Right lobe of liver (tissue), 6 donors: Measurements from ENCODE around the gene TDRKH. TPM values are rescaled to one million over a fixed set of nuclear protein-coding genes. Genes with fewer than 3 reads are reported as not detected.
"Not testable (repeated sequence)": the region's sequence is repeated elsewhere in the genome, so short reads cannot be mapped to it uniquely, and the experiment has no call there.

Source experiments
- ATAC-seq, 4 donors: fragments of 200-7000 bp; cut with Tn5 transposase; one replicate each; pipeline ENCODE4 v1.9.1; 2020; ENCODE audit warnings: mild to moderate bottlenecking in 4 of 4, moderate library complexity in 4 of 4
- DNase-seq, 3 donors: peaks; one replicate each; pipeline ENCODE4 v3.0.0-alpha.2; 2020
- H3K27ac ChIP-seq, 3 donors: fragments of 200-600 bp; one replicate each; pipeline ENCODE4 v1.8.0; 2022
- H3K27me3 ChIP-seq, 2 donors: fragments of 200-600 bp; one replicate each; pipeline ENCODE4 v1.8.0; 2022
- H3K36me3 ChIP-seq, 4 donors: fragments of 200-600 bp; sonication (generic) in 1 of 4; one replicate each; pipeline versions ENCODE4 v1.5.1 to v1.8.0; 2017 to 2022; ENCODE audit warnings: control low read depth in 1 of 4
- H3K4me1 ChIP-seq, 4 donors: fragments of 200-600 bp; sonication (generic) in 1 of 4; one replicate each; pipeline versions ENCODE4 v1.5.1 to v1.8.0; 2017 to 2022; ENCODE audit warnings: control low read depth in 1 of 4
- H3K4me3 ChIP-seq, 3 donors: fragments of 200-600 bp; one replicate each; pipeline ENCODE4 v1.8.0; 2022
- H3K9me3 ChIP-seq, 4 donors: fragments of 200-600 bp; sonication (generic) in 1 of 4; one replicate each; pipeline versions ENCODE4 v1.5.1 to v1.8.0; 2017 to 2022; ENCODE audit warnings: control low read depth in 1 of 4
- POLR2A ChIP-seq: fragments of 450-650 bp; IDR thresholded peaks from one replicate; pipeline ENCODE4 v1.6.1; 2017; ENCODE audit warnings: antibody characterized with exemption, mild to moderate bottlenecking
- WGBS: methylation state at CpG from one replicate; pipeline ENCODE4 v1.1.6; 2018; ENCODE audit warnings: low coverage, low lambda C conversion rate; ENCODE audit not compliant: insufficient coverage; ENCODE audit errors: missing lambda C conversion rate; 5-methylcytosine and 5-hydroxymethylcytosine counted together
- intact Hi-C, 2 donors: fragments of 100-400 bp; cut with DNase I; formaldehyde crosslinking; loops; one replicate each; pipeline versions ENCODE4 v1.11.2 to v1.14.1; 2022
- total RNA-seq, 6 experiments: library from RNA; depleted of rRNA in 2 of 6; stranded (reverse); fragments of >200 nt in 2 of 6; fragmentation: NEBNext Ultra II Directional in 3 of 6; extraction: Animal tissue kit (Norgen Biotek cat#: 25700) in 3 of 6; gene quantifications; one replicate each; pipeline versions ENCODE4 v1.1.0 to v1.2.4, GENCODE V29; 2016 to 2023
- TF ChIP-seq, protein P1 (sequence below), 4 donors: fragments of 200-600 bp in 3 of 4; fragments of 450-650 bp in 1 of 4; IDR thresholded peaks; one replicate each; pipeline versions ENCODE4 v1.5.1 to v1.8.0; 2016 to 2022; ENCODE audit warnings: antibody characterized with exemption in 4 of 4, mild to moderate bottlenecking in 2 of 4
- donor health status: DM: no; HTN: yes; CAD: no.
- donor health status: DM: no; HTN: no; CAD: no.
- donor health status: DM: no; HTN: no; CAD: no.
- donor health status: DM: no; HTN: yes; CAD: no.
- donor health status: DM: no; HTN: yes; CAD: no.

Gene TDRKH
- total RNA-seq, 6 experiments from 2014 or later = 1.7 to 12.1 (median 3.3) TPM

DNA sequence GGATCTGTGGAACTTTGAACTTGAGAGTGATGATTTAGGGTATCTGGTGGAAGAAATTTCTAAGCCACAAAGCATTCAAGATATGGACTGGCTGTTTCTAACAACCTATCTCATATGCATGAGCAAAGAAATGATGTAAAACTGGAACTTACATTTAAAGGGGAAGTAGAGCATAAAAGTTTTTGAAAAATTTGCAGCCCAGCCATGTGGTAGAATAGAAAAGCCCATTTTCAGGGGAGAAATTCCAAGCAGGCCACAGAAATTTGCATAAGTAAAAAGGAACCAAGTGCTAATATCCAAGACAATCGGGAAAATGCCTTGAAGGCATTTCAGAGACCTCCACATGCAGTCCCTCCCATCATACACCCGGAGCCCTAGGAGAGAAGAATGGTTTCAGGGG lies 53.3 kb downstream of the TDRKH start:
- no peaks in the 10 kb centered on the region for H3K27me3 ChIP-seq
- intact Hi-C loops = loop anchor here in 1 of 2 donors (10.0 kb wide), 1 partner anchor 142 kb away; no protein-coding TSS in a partner anchor
- ATAC-seq (no peak), DNase-seq (no peak)
- no peaks in the 10 kb centered on the region for H3K9me3 ChIP-seq
- peaks cover 0 to 23% (median 8%) of the 10 kb centered on the region in 4 donors for H3K4me1 ChIP-seq
- WGBS = 83% methylated on average over 1 of the region's 2 CpGs
- no peak overlapping the region for H3K27ac ChIP-seq
- TF ChIP-seq POLR2A = no peak
- TF ChIP-seq, protein P1, sequence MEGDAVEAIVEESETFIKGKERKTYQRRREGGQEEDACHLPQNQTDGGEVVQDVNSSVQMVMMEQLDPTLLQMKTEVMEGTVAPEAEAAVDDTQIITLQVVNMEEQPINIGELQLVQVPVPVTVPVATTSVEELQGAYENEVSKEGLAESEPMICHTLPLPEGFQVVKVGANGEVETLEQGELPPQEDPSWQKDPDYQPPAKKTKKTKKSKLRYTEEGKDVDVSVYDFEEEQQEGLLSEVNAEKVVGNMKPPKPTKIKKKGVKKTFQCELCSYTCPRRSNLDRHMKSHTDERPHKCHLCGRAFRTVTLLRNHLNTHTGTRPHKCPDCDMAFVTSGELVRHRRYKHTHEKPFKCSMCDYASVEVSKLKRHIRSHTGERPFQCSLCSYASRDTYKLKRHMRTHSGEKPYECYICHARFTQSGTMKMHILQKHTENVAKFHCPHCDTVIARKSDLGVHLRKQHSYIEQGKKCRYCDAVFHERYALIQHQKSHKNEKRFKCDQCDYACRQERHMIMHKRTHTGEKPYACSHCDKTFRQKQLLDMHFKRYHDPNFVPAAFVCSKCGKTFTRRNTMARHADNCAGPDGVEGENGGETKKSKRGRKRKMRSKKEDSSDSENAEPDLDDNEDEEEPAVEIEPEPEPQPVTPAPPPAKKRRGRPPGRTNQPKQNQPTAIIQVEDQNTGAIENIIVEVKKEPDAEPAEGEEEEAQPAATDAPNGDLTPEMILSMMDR (IDR thresholded peaks at IDR 0.05) = no peak
- H3K4me3 ChIP-seq = no peak overlapping the region
- no peaks in the 10 kb centered on the region for H3K36me3 ChIP-seq

DNA sequence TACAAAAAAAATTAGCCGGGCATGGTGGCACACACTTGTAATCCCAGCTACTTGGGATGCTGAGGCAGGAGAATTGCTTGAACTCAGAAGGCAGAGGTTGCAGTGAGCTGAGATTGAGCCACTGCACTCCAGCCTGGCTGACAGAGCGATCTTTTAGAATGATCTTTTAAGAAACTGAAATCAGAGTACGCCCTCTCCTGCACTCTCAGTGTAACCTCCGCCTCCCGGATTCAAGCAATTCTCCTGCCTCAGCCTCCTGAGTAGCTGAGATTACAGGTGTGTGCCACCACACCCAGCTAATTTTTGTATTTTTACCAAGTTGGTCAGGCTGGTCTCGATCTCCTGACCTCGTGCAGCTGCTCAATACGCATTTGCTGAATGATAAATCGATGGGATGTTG lies 56.3 kb downstream of the TDRKH start:
- WGBS = 82% methylated on average over 8 of the region's 9 CpGs
- intact Hi-C loops = loop anchor here in 1 of 2 donors (10.0 kb wide), 1 partner anchor 139 kb away; no protein-coding TSS in a partner anchor

DNA sequence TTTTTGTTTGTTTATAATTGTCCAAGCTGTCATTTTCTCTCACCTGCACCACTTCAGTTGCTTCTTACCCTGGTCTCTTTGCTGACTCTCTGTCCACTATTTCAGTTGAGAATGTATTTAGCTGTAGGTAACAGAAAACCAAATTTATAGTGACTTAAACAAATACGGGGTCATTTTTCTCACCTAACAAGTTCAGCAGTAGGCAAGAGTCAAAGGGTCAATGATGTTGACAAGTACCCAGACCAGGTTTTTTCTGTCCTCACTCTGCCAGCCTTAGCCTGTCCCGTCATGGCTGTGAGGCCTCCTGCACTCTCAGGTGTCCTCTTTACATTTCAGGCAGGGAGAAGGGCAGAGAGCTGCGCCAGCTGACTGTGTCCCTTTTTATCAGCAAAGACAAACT lies 57.2 kb downstream of the TDRKH start:
- intact Hi-C loops = loop anchor here in 1 of 2 donors (10.0 kb wide), 1 partner anchor 138 kb away; no protein-coding TSS in a partner anchor
- DNase-seq = no peak
- no peak for TF ChIP-seq POLR2A
- TF ChIP-seq, protein P1 (IDR thresholded peaks at IDR 0.05) = no peak
- H3K36me3 ChIP-seq = no peaks in the 10 kb centered on the region
- no peak overlapping the region for H3K4me3 ChIP-seq
- no peak for ATAC-seq
- peaks cover 0 to 16% (median 0%) of the 10 kb centered on the region in 4 donors for H3K4me1 ChIP-seq
- no peaks in the 10 kb centered on the region for H3K9me3 ChIP-seq
- WGBS = 72% methylated on average over 2 of the region's 3 CpGs
- no peaks in the 10 kb centered on the region for H3K27me3 ChIP-seq
- H3K27ac ChIP-seq = no peak overlapping the region

More for the DNA sequence above, 56.3 kb downstream of the TDRKH start:
- H3K9me3 ChIP-seq, H3K27ac ChIP-seq, DNase-seq, H3K27me3 ChIP-seq, H3K4me3 ChIP-seq, ATAC-seq, H3K36me3 ChIP-seq: not testable (repeated sequence)
- H3K4me1 ChIP-seq = peaks cover 0 to 18% (median 1%) of the 10 kb centered on the region in 4 donors

DNA sequence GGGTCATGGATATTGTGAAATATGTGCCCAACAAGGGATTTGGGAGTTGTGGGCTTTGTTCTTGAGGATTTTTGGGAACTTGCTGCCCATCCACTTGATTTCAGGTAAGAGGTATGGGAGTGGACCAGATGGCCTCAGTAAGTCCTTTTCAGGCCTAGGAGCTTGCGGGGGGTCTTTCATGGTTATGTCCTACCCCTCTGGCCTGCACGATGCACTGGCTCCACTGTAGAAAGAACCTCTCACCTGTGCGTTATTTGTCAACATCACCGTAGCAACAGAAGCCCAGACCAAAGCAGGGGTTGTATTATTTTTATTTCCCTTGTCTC lies 60.4 kb downstream of the TDRKH start:
- H3K4me3 ChIP-seq = no peak overlapping the region
- no peaks in the 10 kb centered on the region for H3K36me3 ChIP-seq
- H3K27ac ChIP-seq = no peak overlapping the region
- 79% methylated on average over 4 of the region's 4 CpGs for WGBS
- TF ChIP-seq, protein P1 (IDR thresholded peaks at IDR 0.05) = no peak
- no peak for TF ChIP-seq POLR2A
- DNase-seq = no peak
- no peaks in the 10 kb centered on the region for H3K9me3 ChIP-seq
- intact Hi-C loops = loop anchor here in 1 of 2 donors (10.0 kb wide), 1 partner anchor 135 kb away; no protein-coding TSS in a partner anchor
- ATAC-seq = peak in 1 of 4 donors; percentile 39
- H3K27me3 ChIP-seq = no peaks in the 10 kb centered on the region
- H3K4me1 ChIP-seq = peaks cover 0 to 15% (median 0%) of the 10 kb centered on the region in 4 donors

DNA sequence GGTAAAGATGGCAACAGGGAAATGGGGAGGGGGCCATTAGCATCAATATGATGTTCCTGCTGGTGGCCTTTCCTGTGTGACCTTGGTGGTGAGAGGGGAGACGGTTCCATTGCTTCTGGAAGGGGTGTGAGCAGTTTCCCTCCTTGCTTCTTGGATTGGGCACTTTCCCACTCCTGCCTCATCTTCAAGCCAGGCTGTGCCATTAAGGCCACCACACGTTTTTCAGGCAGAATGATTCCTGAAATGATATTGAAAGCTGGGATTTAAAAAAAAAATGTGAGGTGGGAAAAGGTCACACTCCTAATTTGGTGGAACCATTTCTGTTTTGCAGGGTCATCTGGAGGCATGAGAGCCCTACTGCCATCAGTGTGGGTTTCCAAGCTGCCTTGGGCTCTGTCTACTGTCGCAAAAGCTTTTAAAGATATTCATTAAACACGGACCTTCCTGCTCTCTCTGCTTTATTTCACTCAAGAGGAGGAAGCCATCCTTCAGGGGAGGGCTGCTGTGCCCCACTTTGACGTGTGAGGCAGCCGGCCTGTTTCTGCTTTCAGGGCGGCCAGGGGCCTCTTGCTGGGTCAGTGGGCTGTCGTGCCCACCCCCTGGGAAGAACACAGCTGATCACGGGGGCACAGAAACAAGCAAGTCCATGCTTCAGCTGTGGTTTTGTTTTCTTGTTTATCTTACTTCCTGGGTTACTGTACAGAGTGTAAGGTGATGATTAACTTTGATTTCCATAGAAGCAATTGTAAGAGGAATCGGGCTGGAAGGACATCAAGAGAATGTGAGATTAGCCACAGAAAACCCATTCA lies 60.9 kb downstream of the TDRKH start:
- intact Hi-C loops = no loop called here
- no peak for DNase-seq
- H3K36me3 ChIP-seq = no peaks in the 10 kb centered on the region
- H3K4me3 ChIP-seq = no peak overlapping the region
- H3K27ac ChIP-seq = no peak overlapping the region
- 27% methylated on average over 6 of the region's 10 CpGs for WGBS
- TF ChIP-seq, protein P1 (IDR thresholded peaks at IDR 0.05) = no peak
- no peak for TF ChIP-seq POLR2A
- H3K4me1 ChIP-seq = peaks cover 0 to 15% (median 0%) of the 10 kb centered on the region in 4 donors
- ATAC-seq = peak in 3 of 4 donors; percentile 54 to 79 (median 70)
- no peaks in the 10 kb centered on the region for H3K9me3 ChIP-seq
- H3K27me3 ChIP-seq = no peaks in the 10 kb centered on the region
